Hematopoietic multipotent progenitor cell (in vitro differentiated cells): ENCODE results near the gene PCSK9. TPM values are rescaled to one million over a fixed set of nuclear protein-coding genes. Genes with fewer than 3 reads are reported as not detected.

Experiments used
- DNase-seq, 3 donors: peaks; one replicate each; pipeline ENCODE4 v3.0.0-alpha.2; 2011 to 2015; ENCODE audit warnings: low read depth in 2 of 3, low spot score in 2 of 3
- total RNA-seq: library from RNA; depleted of rRNA; stranded (reverse); fragments of >200 nt; gene quantifications from one replicate; pipeline ENCODE4 v1.2.3, GENCODE V29; 2012

Gene PCSK9
- under 0.01 TPM for total RNA-seq

GRCh38 chr1:55039342-55040082 lies at the start of gene PCSK9:
PCSK9 (plus strand) TSS chr1:55039548; CDS start chr1:55039838, 290 bp downstream.
- no peak for DNase-seq

- DNase-seq, result no peak
Measured at GRCh38 chr1:54989968-54990810, 49.2 kb upstream of the PCSK9 start.

GRCh38 chr1:54990916-54991315 lies 48.4 kb upstream of the PCSK9 start:
- DNase-seq, result no peak

GRCh38 chr1:54991939-54992338 lies 47.4 kb upstream of the PCSK9 start:
- DNase-seq, result no peak

DNA sequence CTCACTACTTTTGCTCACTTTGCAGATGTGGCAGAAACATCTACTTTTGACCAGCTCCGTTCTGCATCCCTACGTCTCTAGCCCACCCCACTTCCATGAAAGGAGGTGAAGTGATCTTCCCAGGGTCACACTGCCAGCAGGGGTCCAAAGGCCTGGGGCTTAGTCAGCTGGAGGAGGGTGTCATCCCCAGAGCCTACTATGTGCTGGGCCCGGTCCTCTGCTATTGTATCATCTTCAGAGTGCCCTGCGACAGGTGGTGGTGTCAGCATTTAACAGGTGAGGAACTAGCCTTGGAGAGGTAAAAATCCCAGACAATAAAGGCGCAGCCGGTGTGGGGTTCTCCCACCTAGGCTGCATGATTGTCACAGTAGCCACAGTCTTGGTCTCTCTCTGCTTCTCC lies 46.2 kb upstream of the PCSK9 start:
- DNase-seq, result no peak

GRCh38 chr1:54994355-54994990 lies 44.9 kb upstream of the PCSK9 start:
- DNase-seq, result no peak

GRCh38 chr1:54995013-54995760 lies 44.2 kb upstream of the PCSK9 start:
- no peak for DNase-seq

- DNase-seq, result peak in 1 of 3 donors; percentile 4
Measured at GRCh38 chr1:54995835-54996234, 43.5 kb upstream of the PCSK9 start.

DNA sequence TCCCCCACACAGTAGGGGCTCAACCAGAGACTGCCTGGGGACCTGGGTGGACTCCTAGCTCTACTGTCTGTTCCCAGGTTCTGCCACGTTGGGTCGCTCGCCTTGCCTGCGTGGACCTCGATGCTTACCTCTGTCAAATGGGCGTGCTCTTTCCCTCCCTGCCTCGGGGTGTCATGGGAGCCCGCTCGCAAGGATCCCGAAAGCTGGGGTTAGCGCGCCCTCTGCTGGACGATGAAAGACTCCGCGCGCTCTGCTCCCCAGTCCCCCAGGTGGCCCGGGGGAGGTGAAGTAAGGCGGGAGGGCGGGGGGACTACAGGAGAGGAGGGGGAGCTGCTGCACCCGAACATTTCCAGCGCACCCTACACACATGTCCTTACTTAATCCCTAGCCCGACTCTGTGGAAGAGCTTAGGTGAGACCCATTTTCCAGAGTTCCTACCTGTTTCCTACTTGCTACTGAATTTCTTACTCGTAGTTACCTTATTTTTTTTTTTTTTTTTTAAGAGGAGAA lies 42.9 kb upstream of the PCSK9 start:
- DNase-seq, result peak; percentile 68 to 92 (median 77)

DNA sequence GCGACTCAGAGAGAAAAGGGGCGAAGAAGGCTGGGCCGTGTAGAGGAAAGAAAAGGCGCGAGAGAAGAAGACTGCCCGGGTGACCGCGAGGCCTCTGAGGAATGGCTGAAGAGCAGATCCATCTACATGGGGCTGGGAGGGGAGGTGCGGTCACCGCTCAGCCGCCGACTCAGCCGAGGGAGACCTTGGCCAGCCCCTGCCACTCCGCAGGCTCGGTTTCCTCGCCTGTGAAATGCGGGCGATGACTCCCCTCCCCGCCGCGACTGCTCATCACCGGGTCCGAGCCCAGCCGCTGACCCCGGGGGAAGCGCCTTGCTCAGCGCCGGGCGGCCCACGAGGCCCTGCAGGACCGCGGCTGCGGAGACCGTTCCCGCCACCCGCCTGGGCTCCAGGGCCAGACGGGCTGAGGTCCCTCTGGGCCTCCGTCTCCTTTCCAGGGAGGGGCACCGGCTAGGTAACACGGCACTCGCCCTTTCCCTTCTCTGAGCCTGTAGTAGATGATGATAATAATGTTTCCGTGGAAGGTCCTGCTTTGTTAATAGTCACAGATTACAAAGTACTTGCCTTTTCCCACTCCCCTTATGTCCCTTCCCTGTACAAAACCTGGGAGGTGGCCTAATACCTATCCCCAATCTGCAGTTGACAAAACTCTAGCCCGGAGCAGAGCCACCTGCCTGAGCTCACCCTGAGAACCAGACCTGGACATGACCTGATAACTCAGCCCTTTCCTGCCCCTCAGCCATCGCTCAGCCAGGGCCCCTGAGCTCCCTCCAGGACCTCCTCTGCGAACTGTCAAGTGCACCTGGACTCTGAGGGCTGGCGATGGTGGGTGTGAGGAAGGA lies 42.3 kb upstream of the PCSK9 start:
- DNase-seq, result peak in 2 of 3 donors; percentile 12 to 26

DNA sequence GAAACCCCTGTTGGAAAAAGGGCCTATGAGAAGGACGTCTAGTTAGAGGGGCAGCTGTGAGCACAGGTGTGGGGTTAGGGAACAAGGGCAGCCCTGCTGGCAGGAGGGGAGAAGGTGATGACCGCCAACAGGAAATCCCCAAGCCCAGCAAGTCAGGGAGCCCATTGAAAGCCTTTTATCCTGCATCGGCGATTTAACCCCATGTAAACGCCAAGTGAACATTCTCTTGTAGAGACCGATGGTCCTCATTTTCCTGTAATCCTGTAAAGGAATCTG lies 41.7 kb upstream of the PCSK9 start:
- DNase-seq, result no peak

DNA sequence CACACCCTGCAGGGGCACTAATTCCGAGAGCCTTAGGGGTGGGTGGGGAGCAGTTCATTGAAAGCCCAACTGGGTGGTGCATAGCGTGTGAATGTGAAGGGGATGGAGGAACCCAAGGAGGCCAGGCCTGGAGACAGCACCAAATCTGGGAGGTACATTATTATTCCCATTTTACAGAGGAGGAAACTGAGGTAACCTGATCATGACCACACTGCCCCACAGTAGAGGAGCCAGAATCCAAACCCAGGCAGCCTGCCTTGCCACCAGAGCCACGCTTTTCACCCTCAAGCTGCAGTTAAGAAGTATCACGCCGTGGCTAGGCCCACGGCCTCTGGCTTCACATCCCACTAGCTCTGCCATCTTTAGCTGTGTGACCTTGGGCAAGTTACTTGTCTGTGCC lies 41.2 kb upstream of the PCSK9 start:
- no peak for DNase-seq

DNA sequence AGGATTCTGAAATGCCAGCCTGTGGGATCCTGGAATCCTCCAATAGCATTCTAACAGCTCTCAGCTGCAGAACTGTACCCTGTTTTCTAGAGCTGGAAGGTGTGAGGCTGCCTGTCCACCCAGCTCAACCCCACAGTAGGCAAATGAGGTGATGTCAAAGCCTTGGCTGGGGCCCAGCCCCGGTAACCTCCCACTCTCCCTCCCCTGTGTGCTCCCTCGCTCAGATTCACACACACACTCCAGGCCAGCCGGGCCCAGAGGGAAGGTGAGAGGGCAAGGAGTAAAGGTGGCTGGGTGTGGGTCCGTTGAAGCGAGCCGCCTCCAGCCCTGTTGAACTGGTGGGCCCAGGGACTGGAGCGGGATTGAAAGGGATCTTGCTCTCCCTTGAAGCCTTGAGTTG lies 40.7 kb upstream of the PCSK9 start, which contains the start of gene BSND:
BSND (plus strand) TSS at position 257 of the 400 bp plus-strand sequence. CDS start 254 bp downstream, outside the sequence.
- DNase-seq, result no peak

DNA sequence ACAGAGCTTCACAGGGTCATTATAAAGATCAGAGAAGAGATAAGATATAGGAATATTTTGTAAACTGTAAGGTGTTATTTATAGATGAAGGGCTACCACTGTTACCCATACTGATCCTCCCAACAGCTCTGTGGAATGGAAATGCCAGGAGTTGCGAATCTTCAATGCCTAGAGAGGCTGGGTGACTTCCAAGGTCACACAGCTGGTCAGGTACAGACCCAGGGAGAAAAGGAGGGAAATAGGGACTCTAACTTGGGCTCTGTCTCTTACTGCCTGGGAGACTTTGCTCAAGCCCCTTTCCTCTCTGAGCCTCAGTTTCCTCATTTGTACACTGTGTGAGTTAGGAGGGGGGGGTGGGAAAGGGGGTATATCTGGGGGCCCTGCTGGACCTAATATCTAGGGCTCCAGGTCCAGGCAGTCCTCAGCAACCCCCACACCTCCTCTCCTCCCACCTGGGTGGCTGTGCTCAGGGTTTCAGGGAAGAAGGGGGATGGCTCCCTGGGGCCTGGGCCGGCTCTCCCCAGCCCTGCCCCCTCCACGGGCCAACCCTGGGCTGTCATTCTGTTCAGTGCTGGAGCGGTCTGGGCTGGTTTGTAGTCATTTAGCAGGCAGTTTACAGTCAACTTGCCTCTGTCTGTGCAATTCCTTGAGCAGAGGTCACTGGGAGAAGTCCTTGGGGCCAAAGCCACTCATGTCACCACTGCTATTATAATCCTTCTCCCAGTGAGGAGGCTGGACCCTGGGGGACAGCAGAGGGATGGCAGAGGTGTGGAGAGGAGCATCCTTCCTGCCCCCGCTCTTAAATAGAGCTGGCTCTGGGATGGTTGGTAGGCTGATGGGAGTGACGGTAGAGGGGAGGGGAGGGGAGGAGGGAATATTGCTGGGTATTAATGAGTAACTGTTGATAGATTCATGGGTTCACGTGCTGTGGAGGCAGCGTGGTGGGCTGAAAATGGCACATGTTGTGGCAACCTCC lies 39.0 kb upstream of the PCSK9 start:
- no peak for DNase-seq

- DNase-seq, result no peak
Measured at GRCh38 chr1:55001311-55001710, 38.0 kb upstream of the PCSK9 start.

GRCh38 chr1:55002686-55003085 lies 36.7 kb upstream of the PCSK9 start:
- no peak for DNase-seq

DNA sequence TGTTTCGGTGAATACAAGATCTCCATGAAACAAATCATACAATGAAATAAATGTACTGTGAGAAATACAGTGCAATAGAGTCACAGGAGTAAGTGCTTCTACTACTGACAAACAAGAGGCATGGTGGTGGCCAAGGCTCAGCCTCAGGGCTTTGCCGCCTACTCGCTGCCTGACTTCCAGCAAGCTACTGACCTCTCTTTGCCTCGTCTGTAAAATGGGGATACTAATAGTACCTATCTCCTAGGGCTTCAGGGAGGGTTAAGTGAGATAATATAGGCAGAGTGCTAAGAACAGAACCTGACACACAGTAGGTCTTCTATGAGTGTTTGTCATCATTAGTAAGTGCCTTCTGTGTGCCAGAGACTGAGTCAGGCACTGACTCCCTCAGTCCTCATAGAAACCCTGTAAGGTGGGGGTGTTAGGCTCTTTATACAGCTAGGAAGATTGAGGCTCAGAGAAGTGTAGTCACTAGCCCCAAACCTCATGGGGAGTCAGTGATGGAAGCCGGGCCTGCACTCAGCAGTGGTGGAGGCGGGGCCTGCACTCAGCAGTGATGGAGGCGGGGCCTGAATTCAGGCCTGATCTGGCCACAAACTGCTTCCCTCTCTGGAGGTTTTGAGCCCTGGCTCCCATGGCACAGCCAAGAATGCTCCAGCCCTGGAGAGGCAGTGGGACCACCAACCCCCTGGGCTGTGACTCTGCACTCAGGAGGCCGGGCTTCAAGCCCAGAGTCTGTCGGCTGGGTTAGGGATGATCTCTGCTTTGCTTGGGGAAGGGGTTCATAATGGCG lies 33.8 kb upstream of the PCSK9 start:
- no peak for DNase-seq

DNA sequence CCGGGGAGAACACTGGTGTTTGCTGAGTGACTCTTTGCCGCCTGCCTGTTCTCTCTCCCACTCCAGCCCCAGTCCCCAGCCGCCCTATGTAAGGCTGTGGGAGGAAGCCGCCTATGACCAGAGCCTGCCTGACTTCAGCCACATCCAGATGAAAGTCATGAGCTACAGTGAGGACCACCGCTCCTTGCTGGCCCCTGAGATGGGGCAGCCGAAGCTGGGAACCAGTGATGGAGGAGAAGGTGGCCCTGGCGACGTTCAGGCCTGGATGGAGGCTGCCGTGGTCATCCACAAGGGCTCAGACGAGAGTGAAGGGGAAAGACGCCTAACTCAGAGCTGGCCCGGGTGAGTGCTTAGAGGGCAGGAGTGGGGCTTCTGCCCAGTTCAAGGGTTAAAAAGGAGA lies 32.4 kb upstream of the PCSK9 start:
- no peak for DNase-seq
